ENCODE results near the gene FGD1. TPM values are rescaled to one million over a fixed set of nuclear protein-coding genes. Genes with fewer than 3 reads are reported as not detected.
"Not testable (repeated sequence)": the region's sequence is repeated elsewhere in the genome, so short reads cannot be mapped to it uniquely, and the experiment has no call there.

Gene FGD1
- under 1 TPM; 0.06 TPM for total RNA-seq

GRCh38 chrX:54495814-54496516 lies at the start of gene FGD1:
FGD1 (minus strand) TSS chrX:54496234; CDS start chrX:54495432, 802 bp downstream.
- POLR2A ChIA-PET, result no interaction called here
- Mint-ChIP-seq H3K4me3 (peak within 1 kb of the TSS; percentile 77), H3K27me3 (peaks cover 32% of the 10 kb centered on the region), H3K4me1 (peaks cover 3% of the 10 kb centered on the region), H3K27ac (peak within 1 kb of the TSS; percentile 35), H3K9me3 (no peaks in the 10 kb centered on the region), H3K36me3 (no peaks in the 10 kb centered on the region)
- ATAC-seq (ENCODE audit: low read depth) (no peak), DNase-seq (peak; percentile 40)

GRCh38 chrX:54542239-54542638 lies 46.2 kb upstream of the FGD1 start:
- H3K36me3 Mint-ChIP-seq, result peaks cover 25% of the 10 kb centered on the region
- H3K27ac Mint-ChIP-seq; H3K4me3 Mint-ChIP-seq; DNase-seq; H3K27me3 Mint-ChIP-seq; H3K4me1 Mint-ChIP-seq; H3K9me3 Mint-ChIP-seq; POLR2A ChIA-PET; ATAC-seq (ENCODE audit: low read depth): not testable (repeated sequence)

GRCh38 chrX:54540289-54540688 lies 44.3 kb upstream of the FGD1 start:
- Mint-ChIP-seq H3K36me3 (peaks cover 25% of the 10 kb centered on the region), H3K27ac (no peak overlapping the region), H3K4me3 (no peak overlapping the region), H3K9me3 (no peaks in the 10 kb centered on the region), H3K27me3 (no peaks in the 10 kb centered on the region), H3K4me1 (peaks cover 1% of the 10 kb centered on the region)
- ATAC-seq (ENCODE audit: low read depth), result no peak
- no peak for DNase-seq
- POLR2A ChIA-PET, result no interaction called here

GRCh38 chrX:54534271-54534670 lies 38.2 kb upstream of the FGD1 start:
- H3K4me3 Mint-ChIP-seq, result no peak overlapping the region

GRCh38 chrX:54530357-54530900 lies 34.4 kb upstream of the FGD1 start:
- H3K4me1 Mint-ChIP-seq, result peaks cover 21% of the 10 kb centered on the region
- H3K36me3 Mint-ChIP-seq, result peaks cover 20% of the 10 kb centered on the region
- peaks cover 6% of the 10 kb centered on the region for H3K9me3 Mint-ChIP-seq
- POLR2A ChIA-PET, result interaction anchor here (0.5 to 1.6 kb wide), 6 partner anchors 36 to 486 kb away, joined by 3 to 9 read pairs (median 3); partner anchors contain the start of genes APEX2, PHF8 and TSR2
- no peak for DNase-seq
- no peaks in the 10 kb centered on the region for H3K27me3 Mint-ChIP-seq
- ATAC-seq (ENCODE audit: low read depth), result peak; percentile 25
- peak overlapping the region; percentile 96 for H3K27ac Mint-ChIP-seq
- peak overlapping the region; percentile 93 for H3K4me3 Mint-ChIP-seq

More at GRCh38 chrX:54534271-54534670, 38.2 kb upstream of the FGD1 start:
- H3K27ac Mint-ChIP-seq, result no peak overlapping the region
- H3K27me3 Mint-ChIP-seq, result no peaks in the 10 kb centered on the region
- peaks cover 20% of the 10 kb centered on the region for H3K4me1 Mint-ChIP-seq
- no peak for ATAC-seq (ENCODE audit: low read depth)
- peaks cover 19% of the 10 kb centered on the region for H3K36me3 Mint-ChIP-seq
- no peak for DNase-seq
- POLR2A ChIA-PET, result no interaction called here
- H3K9me3 Mint-ChIP-seq, result no peaks in the 10 kb centered on the region

GRCh38 chrX:54529552-54530356 lies 33.7 kb upstream of the FGD1 start, which contains the start of gene GNL3L:
GNL3L (plus strand) TSS chrX:54530219; CDS start chrX:54532567, 2,348 bp downstream.
- ATAC-seq (ENCODE audit: low read depth), result peak; percentile 83
- POLR2A ChIA-PET, result interaction anchor here (0.8 to 1.6 kb wide), 4 partner anchors 90 to 485 kb away, joined by 3 to 9 read pairs (median 4); partner anchors contain the start of genes APEX2, PHF8 and TSR2

GRCh38 chrX:54529151-54529550 lies 33.1 kb upstream of the FGD1 start:
- H3K36me3 Mint-ChIP-seq, result peaks cover 15% of the 10 kb centered on the region
- POLR2A ChIA-PET, result interaction anchor here (1.6 kb wide), 2 partner anchors 89 to 110 kb away, joined by 4 to 9 read pairs; partner anchors contain the start of gene TSR2
- H3K4me1 Mint-ChIP-seq, result peaks cover 20% of the 10 kb centered on the region
- peak overlapping the region; percentile 88 for H3K4me3 Mint-ChIP-seq
- peak overlapping the region; percentile 96 for H3K27ac Mint-ChIP-seq
- H3K9me3 Mint-ChIP-seq, result peaks cover 6% of the 10 kb centered on the region
- DNase-seq (no peak), ATAC-seq (ENCODE audit: low read depth) (no peak)
- H3K27me3 Mint-ChIP-seq, result no peaks in the 10 kb centered on the region

More at GRCh38 chrX:54529552-54530356, 33.7 kb upstream of the FGD1 start, which contains the start of gene GNL3L:
- peaks cover 21% of the 10 kb centered on the region for H3K4me1 Mint-ChIP-seq
- no peaks in the 10 kb centered on the region for H3K27me3 Mint-ChIP-seq
- H3K4me3 Mint-ChIP-seq, result peak within 1 kb of the TSS; percentile 93
- peaks cover 20% of the 10 kb centered on the region for H3K36me3 Mint-ChIP-seq
- peak within 1 kb of the TSS; percentile 96 for H3K27ac Mint-ChIP-seq
- peak; percentile 80 for DNase-seq
- H3K9me3 Mint-ChIP-seq, result peaks cover 6% of the 10 kb centered on the region

- no peak for ATAC-seq (ENCODE audit: low read depth)
- DNase-seq, result no peak
- Mint-ChIP-seq H3K9me3 (peaks cover 3% of the 10 kb centered on the region), H3K4me3 (no peak overlapping the region), H3K27me3 (peaks cover 8% of the 10 kb centered on the region), H3K4me1 (no peaks in the 10 kb centered on the region), H3K36me3 (peaks cover 1% of the 10 kb centered on the region), H3K27ac (no peak overlapping the region)
- POLR2A ChIA-PET, result no interaction called here
Measured at GRCh38 chrX:54509400-54509799, 13.4 kb upstream of the FGD1 start.

GRCh38 chrX:54496936-54497335 lies 902 bp upstream of the FGD1 start:
- ATAC-seq (ENCODE audit: low read depth) (no peak), DNase-seq (no peak)
- peak overlapping the region; percentile 35 for H3K27ac Mint-ChIP-seq
- H3K4me1 Mint-ChIP-seq, result peaks cover 3% of the 10 kb centered on the region
- no peaks in the 10 kb centered on the region for H3K36me3 Mint-ChIP-seq
- H3K4me3 Mint-ChIP-seq, result peak overlapping the region; percentile 77
- H3K9me3 Mint-ChIP-seq, result no peaks in the 10 kb centered on the region
- POLR2A ChIA-PET, result no interaction called here
- peaks cover 28% of the 10 kb centered on the region for H3K27me3 Mint-ChIP-seq

GRCh38 chrX:54496517-54496852 lies 451 bp upstream of the FGD1 start:
- Mint-ChIP-seq H3K27me3 (peaks cover 30% of the 10 kb centered on the region), H3K27ac (no peak overlapping the region)
- POLR2A ChIA-PET, result no interaction called here

GRCh38 chrX:54494989-54495813 lies 833 bp downstream of the FGD1 start:
- POLR2A ChIA-PET, result no interaction called here
- H3K9me3 Mint-ChIP-seq, result no peaks in the 10 kb centered on the region
- H3K27me3 Mint-ChIP-seq, result peaks cover 32% of the 10 kb centered on the region
- H3K27ac Mint-ChIP-seq, result no peak overlapping the region
- H3K4me1 Mint-ChIP-seq, result peaks cover 3% of the 10 kb centered on the region
- peak overlapping the region; percentile 56 for H3K4me3 Mint-ChIP-seq
- no peaks in the 10 kb centered on the region for H3K36me3 Mint-ChIP-seq
- DNase-seq, result peak; percentile 24
- ATAC-seq (ENCODE audit: low read depth), result no peak

More at GRCh38 chrX:54496517-54496852, 451 bp upstream of the FGD1 start:
- Mint-ChIP-seq H3K9me3 (no peaks in the 10 kb centered on the region), H3K36me3 (no peaks in the 10 kb centered on the region), H3K4me1 (peaks cover 3% of the 10 kb centered on the region), H3K4me3 (peak overlapping the region; percentile 77)
- DNase-seq (no peak), ATAC-seq (ENCODE audit: low read depth) (no peak)

GRCh38 chrX:54494166-54494988 lies 1.7 kb downstream of the FGD1 start:
- no peaks in the 10 kb centered on the region for H3K9me3 Mint-ChIP-seq
- H3K27me3 Mint-ChIP-seq, result peaks cover 32% of the 10 kb centered on the region
- POLR2A ChIA-PET, result no interaction called here
- ATAC-seq (ENCODE audit: low read depth) (no peak), DNase-seq (no peak)
- peaks cover 3% of the 10 kb centered on the region for H3K4me1 Mint-ChIP-seq
- peak overlapping the region; percentile 60 for H3K4me3 Mint-ChIP-seq
- H3K27ac Mint-ChIP-seq, result no peak overlapping the region
- H3K36me3 Mint-ChIP-seq, result no peaks in the 10 kb centered on the region

All from activated naive CD8-positive, alpha-beta T cell treated with anti-CD3 and anti-CD28 coated beads, Interleukin-2, amount 10 ng/mL, durations not matched to agents 7 days and 5 days (primary cell).